A549 (cell line): Measurements from ENCODE around the gene IPO5.

ENCODE experiments used
- CTCF ChIP-seq: fragments of >200 bp; sonication (Bioruptor Twin); formaldehyde crosslinking; IDR thresholded peaks from 3 replicates; pipeline ENCODE4 v1.5.1; 2016
- EP300 ChIP-seq, 2 experiments: fragments of >200 bp; sonication (Bioruptor Twin); formaldehyde crosslinking; IDR thresholded peaks; 2 replicates in 1 of 2; 3 replicates in 1 of 2; pipeline ENCODE4 v1.6.1; 2016 to 2017
- POLR2A ChIP-seq: IDR thresholded peaks from 2 replicates; pipeline ENCODE4 v1.6.1; 2012; ENCODE audit warnings: mild to moderate bottlenecking, low read length
- SMC3 ChIP-seq: fragments of >200 bp; sonication (Bioruptor Twin); formaldehyde crosslinking; IDR thresholded peaks from 3 replicates; pipeline ENCODE4 v1.6.1; 2018; ENCODE audit warnings: inconsistent platforms
- TF ChIP-seq, protein P1 (sequence below): IDR thresholded peaks from 2 replicates; pipeline ENCODE4 v1.6.1; 2012
- TF ChIP-seq, protein P2 (sequence below): fragments of 200-600 bp; sonication (generic); IDR thresholded peaks from 2 replicates; pipeline ENCODE4 v1.6.1; 2016; ENCODE audit warnings: antibody characterized with exemption, mild to moderate bottlenecking, moderate library complexity

DNA sequence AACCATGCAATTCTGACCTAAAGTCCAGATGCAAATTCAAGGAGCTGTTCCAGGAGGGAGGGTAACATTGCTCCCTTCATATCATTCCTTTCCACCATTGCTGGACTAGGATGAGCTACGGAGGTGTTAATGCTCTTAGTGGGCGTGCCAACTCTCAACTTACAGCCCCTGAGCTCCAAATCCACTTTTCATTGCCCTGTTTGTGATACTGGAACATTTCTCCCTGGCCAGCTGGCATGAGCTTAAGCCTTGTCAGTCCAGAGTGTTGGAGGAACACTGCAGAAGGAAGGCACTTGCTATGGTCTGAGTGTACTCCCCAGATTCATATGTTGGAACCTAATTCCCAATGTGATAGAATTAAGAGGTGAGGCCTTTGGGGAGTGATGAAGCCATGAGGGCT is 119.0 kb downstream of the IPO5 start:
- TF ChIP-seq CTCF, result no peak
- TF ChIP-seq, protein P1, sequence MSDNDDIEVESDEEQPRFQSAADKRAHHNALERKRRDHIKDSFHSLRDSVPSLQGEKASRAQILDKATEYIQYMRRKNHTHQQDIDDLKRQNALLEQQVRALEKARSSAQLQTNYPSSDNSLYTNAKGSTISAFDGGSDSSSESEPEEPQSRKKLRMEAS, result no peak
- no peak for TF ChIP-seq EP300 (IDR thresholded peaks at IDR 0.05)
- no peak for TF ChIP-seq POLR2A
- no peak for TF ChIP-seq SMC3
- TF ChIP-seq, protein P2, sequence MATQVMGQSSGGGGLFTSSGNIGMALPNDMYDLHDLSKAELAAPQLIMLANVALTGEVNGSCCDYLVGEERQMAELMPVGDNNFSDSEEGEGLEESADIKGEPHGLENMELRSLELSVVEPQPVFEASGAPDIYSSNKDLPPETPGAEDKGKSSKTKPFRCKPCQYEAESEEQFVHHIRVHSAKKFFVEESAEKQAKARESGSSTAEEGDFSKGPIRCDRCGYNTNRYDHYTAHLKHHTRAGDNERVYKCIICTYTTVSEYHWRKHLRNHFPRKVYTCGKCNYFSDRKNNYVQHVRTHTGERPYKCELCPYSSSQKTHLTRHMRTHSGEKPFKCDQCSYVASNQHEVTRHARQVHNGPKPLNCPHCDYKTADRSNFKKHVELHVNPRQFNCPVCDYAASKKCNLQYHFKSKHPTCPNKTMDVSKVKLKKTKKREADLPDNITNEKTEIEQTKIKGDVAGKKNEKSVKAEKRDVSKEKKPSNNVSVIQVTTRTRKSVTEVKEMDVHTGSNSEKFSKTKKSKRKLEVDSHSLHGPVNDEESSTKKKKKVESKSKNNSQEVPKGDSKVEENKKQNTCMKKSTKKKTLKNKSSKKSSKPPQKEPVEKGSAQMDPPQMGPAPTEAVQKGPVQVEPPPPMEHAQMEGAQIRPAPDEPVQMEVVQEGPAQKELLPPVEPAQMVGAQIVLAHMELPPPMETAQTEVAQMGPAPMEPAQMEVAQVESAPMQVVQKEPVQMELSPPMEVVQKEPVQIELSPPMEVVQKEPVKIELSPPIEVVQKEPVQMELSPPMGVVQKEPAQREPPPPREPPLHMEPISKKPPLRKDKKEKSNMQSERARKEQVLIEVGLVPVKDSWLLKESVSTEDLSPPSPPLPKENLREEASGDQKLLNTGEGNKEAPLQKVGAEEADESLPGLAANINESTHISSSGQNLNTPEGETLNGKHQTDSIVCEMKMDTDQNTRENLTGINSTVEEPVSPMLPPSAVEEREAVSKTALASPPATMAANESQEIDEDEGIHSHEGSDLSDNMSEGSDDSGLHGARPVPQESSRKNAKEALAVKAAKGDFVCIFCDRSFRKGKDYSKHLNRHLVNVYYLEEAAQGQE, result no peak
